ENCODE measurements around the gene PHKA1.
"Not testable (repeated sequence)": the region's sequence is repeated elsewhere in the genome, so short reads cannot be mapped to it uniquely, and the experiment has no call there.

DNA sequence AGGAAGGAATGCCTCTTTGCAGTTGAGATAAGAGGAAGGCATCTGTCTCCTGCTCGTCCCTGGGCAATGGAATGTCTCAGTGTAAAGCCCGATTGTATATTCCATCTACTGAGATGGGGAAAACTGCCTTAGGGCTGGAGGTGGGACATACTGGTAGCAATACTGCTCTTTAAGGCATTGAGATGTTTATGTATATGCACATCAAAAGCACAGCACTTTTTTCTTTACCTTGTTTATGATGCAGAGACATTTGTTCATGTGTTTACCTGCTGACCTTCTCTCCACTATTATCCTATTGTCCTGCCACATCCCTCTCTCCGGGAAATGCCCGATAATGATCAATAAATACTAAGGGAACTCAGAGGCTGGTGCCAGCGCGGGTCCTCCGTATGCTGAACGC, 19.5 kb upstream of the PHKA1 start:
- TF ChIP-seq CTCF, POLR2A (IDR thresholded peaks at IDR 0.05): not testable (repeated sequence)

Measured in lower leg skin (tissue), 3 donors.